Type B pancreatic cell (in vitro differentiated cells): ENCODE results near the gene RPS6KA5. TPM values are rescaled to one million over a fixed set of nuclear protein-coding genes. Genes with fewer than 3 reads are reported as not detected.
"Not testable (repeated sequence)": the region's sequence is repeated elsewhere in the genome, so short reads cannot be mapped to it uniquely, and the experiment has no call there.

Source experiments
- DNase-seq: peaks from one replicate; pipeline ENCODE4 v3.0.0; 2021; ENCODE audit warnings: mixed read lengths; ENCODE audit not compliant: unreplicated experiment; ENCODE audit errors: extremely low spot score
- H3K27ac Mint-ChIP-seq: 2 replicates; pipeline ENCODE4 v1.8.0; 2021; ENCODE audit warnings: mild to moderate bottlenecking, mixed read lengths
- H3K27me3 Mint-ChIP-seq: 2 replicates; pipeline ENCODE4 v1.8.0; 2021; ENCODE audit warnings: mixed read lengths
- H3K36me3 Mint-ChIP-seq: 2 replicates; pipeline ENCODE4 v1.8.0; 2021; ENCODE audit warnings: mixed read lengths
- H3K4me1 Mint-ChIP-seq: one replicate; pipeline ENCODE4 v1.8.0; 2021; ENCODE audit warnings: mixed read lengths; ENCODE audit not compliant: unreplicated experiment
- H3K4me3 Mint-ChIP-seq: 2 replicates; pipeline ENCODE4 v1.8.0; 2021; ENCODE audit warnings: mild to moderate bottlenecking, mixed read lengths
- H3K9me3 Mint-ChIP-seq: 2 replicates; pipeline ENCODE4 v1.8.0; 2021; ENCODE audit warnings: mixed read lengths
- CTCF ChIP-seq: fragments of 200-600 bp; sonication (generic); conservative IDR thresholded peaks from 2 replicates; pipeline ENCODE4 v1.5.0; 2021; ENCODE audit warnings: antibody characterized with exemption, mild to moderate bottlenecking
- total RNA-seq: library from RNA; stranded (reverse); gene quantifications from 2 replicates; pipeline ENCODE4 v1.2.1, GENCODE V29; 2021; ENCODE audit warnings: low replicate concordance

The RPS6KA5 gene
- total RNA-seq, 1 donor from 2014 or later = 7.4 TPM

- Mint-ChIP-seq H3K27ac (no peak overlapping the region), H3K4me3 (no peak overlapping the region), H3K9me3 (no peaks in the 10 kb centered on the region), H3K4me1 (peaks cover 8% of the 10 kb centered on the region), H3K27me3 (no peaks in the 10 kb centered on the region), H3K36me3 (peaks cover 13% of the 10 kb centered on the region)
- TF ChIP-seq CTCF = no peak
- no peak for DNase-seq
Measured at GRCh38 chr14:90870950-90871604, 189.4 kb downstream of the RPS6KA5 start.

- DNase-seq = no peak
- H3K36me3 Mint-ChIP-seq = no peaks in the 10 kb centered on the region
- no peaks in the 10 kb centered on the region for H3K27me3 Mint-ChIP-seq
- no peaks in the 10 kb centered on the region for H3K9me3 Mint-ChIP-seq
- H3K27ac Mint-ChIP-seq = no peak overlapping the region
- peaks cover 8% of the 10 kb centered on the region for H3K4me1 Mint-ChIP-seq
- no peak overlapping the region for H3K4me3 Mint-ChIP-seq
- TF ChIP-seq CTCF = no peak
Measured at GRCh38 chr14:90867501-90867900, 192.9 kb downstream of the RPS6KA5 start.

- no peak for TF ChIP-seq CTCF
- H3K27me3 Mint-ChIP-seq = no peaks in the 10 kb centered on the region
- DNase-seq = no peak
- no peak overlapping the region for H3K4me3 Mint-ChIP-seq
- no peak overlapping the region for H3K27ac Mint-ChIP-seq
- peaks cover 3% of the 10 kb centered on the region for H3K4me1 Mint-ChIP-seq
- H3K36me3 Mint-ChIP-seq = no peaks in the 10 kb centered on the region
- no peaks in the 10 kb centered on the region for H3K9me3 Mint-ChIP-seq
Measured at GRCh38 chr14:90866833-90867232, 193.6 kb downstream of the RPS6KA5 start.

GRCh38 chr14:90864741-90865140 is 195.7 kb downstream of the RPS6KA5 start:
- Mint-ChIP-seq H3K27me3 (no peaks in the 10 kb centered on the region), H3K36me3 (no peaks in the 10 kb centered on the region), H3K4me3 (no peak overlapping the region), H3K4me1 (no peaks in the 10 kb centered on the region), H3K9me3 (no peaks in the 10 kb centered on the region), H3K27ac (no peak overlapping the region)
- no peak for DNase-seq
- TF ChIP-seq CTCF = no peak

GRCh38 chr14:90858511-90858910 is 201.9 kb downstream of the RPS6KA5 start:
- Mint-ChIP-seq H3K27me3 (no peaks in the 10 kb centered on the region), H3K36me3 (no peaks in the 10 kb centered on the region), H3K27ac (no peak overlapping the region), H3K4me3 (no peak overlapping the region), H3K9me3 (no peaks in the 10 kb centered on the region), H3K4me1 (no peaks in the 10 kb centered on the region)
- no peak for DNase-seq
- TF ChIP-seq CTCF = no peak

- Mint-ChIP-seq H3K27ac (no peak overlapping the region), H3K27me3 (no peaks in the 10 kb centered on the region), H3K9me3 (no peaks in the 10 kb centered on the region), H3K4me1 (no peaks in the 10 kb centered on the region), H3K36me3 (no peaks in the 10 kb centered on the region), H3K4me3 (no peak overlapping the region)
- no peak for TF ChIP-seq CTCF
- DNase-seq = no peak
Measured at GRCh38 chr14:90857866-90858265, 202.6 kb downstream of the RPS6KA5 start.

- H3K4me1 Mint-ChIP-seq, H3K9me3 Mint-ChIP-seq, H3K36me3 Mint-ChIP-seq, H3K27me3 Mint-ChIP-seq, DNase-seq, H3K4me3 Mint-ChIP-seq, H3K27ac Mint-ChIP-seq: not testable (repeated sequence)
Measured at GRCh38 chr14:90856115-90856514, 204.3 kb downstream of the RPS6KA5 start.
